ENCODE measurements around the gene GPBP1.

Gene GPBP1

GRCh38 chr5:57229313-57229712 is 55.5 kb downstream of the GPBP1 start:
- Histone ChIP-seq H3K36me3 (ENCODE audit: control insufficient read depth, low read length) (peaks cover 71% of the 10 kb centered on the region), H3K4me3 (ENCODE audit: low read length) (no peak overlapping the region)

GRCh38 chr5:57231607-57232006 is 57.7 kb downstream of the GPBP1 start:
- H4K20me1 ChIP-seq (ENCODE audit: control insufficient read depth, insufficient read depth, low read depth, low read length): 0 out of 2 replicates have a peak, but pooled peaks cover 6% of the 10 kb centered on the region
- H3K4me3 ChIP-seq (ENCODE audit: low read length): no peak overlapping the region
- H3K79me2 ChIP-seq (ENCODE audit: control insufficient read depth, low read length): peaks cover 91% of the 10 kb centered on the region
- H3F3A ChIP-seq (ENCODE audit: control insufficient read depth, insufficient read depth): 0 out of 2 replicates have a peak, but pooled peaks cover 4% of the 10 kb centered on the region
- H3K4me2 ChIP-seq (ENCODE audit: low read length): no peak overlapping the region
- peaks cover 78% of the 10 kb centered on the region for H3K36me3 ChIP-seq (ENCODE audit: control insufficient read depth, low read length)
- no peak overlapping the region for H3K27ac ChIP-seq (ENCODE audit: low read depth, low read length)
- H3K9me3 ChIP-seq (ENCODE audit: control insufficient read depth, insufficient read depth, low read length): no peaks in the 10 kb centered on the region
- TF ChIP-seq EZH2phosphoT487 (IDR thresholded peaks at IDR 0.05; ENCODE audit: borderline replicate concordance, low read length): no peak
- TF ChIP-seq CTCF (IDR thresholded peaks at IDR 0.05; ENCODE audit: low read depth, low read length, poor library complexity, severe bottlenecking): no peak
- H3K27me3 ChIP-seq (ENCODE audit: control insufficient read depth, low read length): no peaks in the 10 kb centered on the region
- peaks cover 11% of the 10 kb centered on the region for H3K4me1 ChIP-seq (ENCODE audit: control insufficient read depth, low read length)
- no peaks in the 10 kb centered on the region for H3K9me2 ChIP-seq (replicated peaks; ENCODE audit: control insufficient read depth, low read length)

More at GRCh38 chr5:57229313-57229712, 55.5 kb downstream of the GPBP1 start:
- no peaks in the 10 kb centered on the region for H3K27me3 ChIP-seq (ENCODE audit: control insufficient read depth, low read length)
- no peak overlapping the region for H3K4me2 ChIP-seq (ENCODE audit: low read length)
- no peak for TF ChIP-seq EZH2phosphoT487 (IDR thresholded peaks at IDR 0.05; ENCODE audit: borderline replicate concordance, low read length)
- TF ChIP-seq CTCF (IDR thresholded peaks at IDR 0.05; ENCODE audit: low read depth, low read length, poor library complexity, severe bottlenecking): no peak
- no peak overlapping the region for H3K27ac ChIP-seq (ENCODE audit: low read depth, low read length)
- peaks cover 13% of the 10 kb centered on the region; the same call in 1 of the 2 replicates for H4K20me1 ChIP-seq (ENCODE audit: control insufficient read depth, insufficient read depth, low read depth, low read length)
- peaks cover 96% of the 10 kb centered on the region for H3K79me2 ChIP-seq (ENCODE audit: control insufficient read depth, low read length)
- 0 out of 2 replicates have a peak, but pooled peaks cover 4% of the 10 kb centered on the region for H3F3A ChIP-seq (ENCODE audit: control insufficient read depth, insufficient read depth)
- H3K9me3 ChIP-seq (ENCODE audit: control insufficient read depth, insufficient read depth, low read length): no peaks in the 10 kb centered on the region
- H3K9me2 ChIP-seq (replicated peaks; ENCODE audit: control insufficient read depth, low read length): no peaks in the 10 kb centered on the region
- peaks cover 14% of the 10 kb centered on the region for H3K4me1 ChIP-seq (ENCODE audit: control insufficient read depth, low read length)

GRCh38 chr5:57232293-57233033 is 58.6 kb downstream of the GPBP1 start:
- Histone ChIP-seq H3K36me3 (ENCODE audit: control insufficient read depth, low read length) (peaks cover 84% of the 10 kb centered on the region), H3K4me1 (ENCODE audit: control insufficient read depth, low read length) (peaks cover 7% of the 10 kb centered on the region), H3K9me3 (ENCODE audit: control insufficient read depth, insufficient read depth, low read length) (no peaks in the 10 kb centered on the region), H3K9me2 (replicated peaks; ENCODE audit: control insufficient read depth, low read length) (no peaks in the 10 kb centered on the region), H3K4me2 (ENCODE audit: low read length) (no peak overlapping the region), H4K20me1 (ENCODE audit: control insufficient read depth, insufficient read depth, low read depth, low read length) (0 out of 2 replicates have a peak, but pooled peaks cover 6% of the 10 kb centered on the region), H3F3A (ENCODE audit: control insufficient read depth, insufficient read depth) (peaks cover 6% of the 10 kb centered on the region; the same call in 1 of the 2 replicates), H3K4me3 (ENCODE audit: low read length) (no peak overlapping the region), H3K27me3 (ENCODE audit: control insufficient read depth, low read length) (no peaks in the 10 kb centered on the region), H3K79me2 (ENCODE audit: control insufficient read depth, low read length) (peaks cover 88% of the 10 kb centered on the region), H3K27ac (ENCODE audit: low read depth, low read length) (no peak overlapping the region)
- no peak for TF ChIP-seq EZH2phosphoT487 (IDR thresholded peaks at IDR 0.05; ENCODE audit: borderline replicate concordance, low read length)
- no peak for TF ChIP-seq CTCF (IDR thresholded peaks at IDR 0.05; ENCODE audit: low read depth, low read length, poor library complexity, severe bottlenecking)
